Limb (tissue), 2 donors: Measurements from ENCODE around the gene SARS2.
"Not testable (repeated sequence)": the region's sequence is repeated elsewhere in the genome, so short reads cannot be mapped to it uniquely, and the experiment has no call there.

ENCODE experiments used
- DNase-seq, 2 donors: peaks; one replicate each; pipeline ENCODE4 v3.0.0-alpha.2; 2016; ENCODE audit errors: extremely low spot score in 2 of 2

Gene SARS2

DNA sequence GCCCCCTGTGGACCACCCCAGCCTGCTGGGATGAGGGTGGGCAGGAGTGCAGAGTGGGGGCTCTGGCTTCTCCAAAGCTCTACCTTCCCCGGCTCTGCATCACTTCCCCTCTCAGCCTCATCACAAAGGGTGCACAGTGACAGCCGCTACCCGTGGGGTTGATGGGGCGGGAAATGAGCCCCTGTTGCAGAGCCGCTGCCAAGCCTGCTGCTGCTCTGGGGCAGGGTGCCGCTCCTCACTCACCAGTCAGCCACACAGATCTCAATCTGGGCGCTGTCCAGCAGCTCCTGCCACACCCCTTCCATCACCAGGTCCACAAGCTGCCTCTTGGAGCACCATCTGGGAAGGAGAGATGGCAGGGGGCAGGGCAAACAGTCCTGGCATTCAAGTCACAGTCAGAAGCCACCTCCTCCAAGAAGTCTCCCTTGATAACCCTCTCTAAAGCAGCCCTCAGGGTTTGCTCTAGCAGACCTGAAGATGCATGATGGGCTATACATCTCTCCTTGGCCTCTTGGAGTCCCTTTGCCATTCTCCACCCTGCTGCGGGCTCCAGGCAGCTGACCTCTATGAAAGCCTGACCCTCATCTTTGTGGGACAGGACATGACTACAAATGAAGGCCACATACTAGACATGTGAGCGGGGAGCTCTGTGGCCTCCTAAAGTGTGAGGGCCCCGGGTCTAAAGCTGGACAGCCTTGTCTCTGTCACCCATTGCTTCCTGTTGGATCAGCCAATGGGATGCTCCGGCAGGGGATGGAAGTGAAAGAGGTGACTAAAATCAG lies 15.9 kb upstream of the SARS2 start:
- no peak for DNase-seq

DNA sequence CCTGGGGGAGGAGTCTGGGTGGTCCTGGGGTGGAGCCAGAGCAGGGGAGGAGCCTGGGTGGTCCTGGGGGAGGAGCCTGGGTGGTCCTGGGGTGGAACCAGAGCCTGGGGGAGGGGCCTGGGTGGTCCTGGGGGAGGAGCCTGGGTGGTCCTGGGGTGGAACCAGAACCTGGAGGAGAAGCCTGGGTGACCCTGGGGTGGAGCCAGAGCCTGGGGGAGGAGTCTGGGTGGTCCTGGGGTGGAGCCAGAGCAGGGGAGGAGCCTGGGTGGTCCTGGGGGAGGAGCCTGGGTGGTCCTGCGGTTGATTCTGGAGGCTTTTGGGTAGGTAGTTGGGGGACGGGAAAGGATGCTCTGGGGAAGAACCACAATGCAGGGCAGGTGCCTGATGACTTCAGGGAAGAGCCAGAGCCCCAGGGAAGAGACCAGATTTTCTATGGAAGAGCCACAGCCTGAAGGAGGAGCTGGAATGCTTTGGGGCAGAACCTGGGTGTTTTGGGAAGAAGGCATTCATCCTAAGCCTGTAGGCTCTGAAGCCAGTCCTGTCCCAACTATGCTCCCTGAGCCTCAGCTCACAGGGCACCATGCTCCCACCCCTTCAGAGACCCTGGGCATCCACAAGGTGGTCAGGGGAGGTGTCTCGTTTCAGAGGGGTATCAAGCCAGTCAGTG lies 15.1 kb upstream of the SARS2 start:
- DNase-seq: no peak

DNA sequence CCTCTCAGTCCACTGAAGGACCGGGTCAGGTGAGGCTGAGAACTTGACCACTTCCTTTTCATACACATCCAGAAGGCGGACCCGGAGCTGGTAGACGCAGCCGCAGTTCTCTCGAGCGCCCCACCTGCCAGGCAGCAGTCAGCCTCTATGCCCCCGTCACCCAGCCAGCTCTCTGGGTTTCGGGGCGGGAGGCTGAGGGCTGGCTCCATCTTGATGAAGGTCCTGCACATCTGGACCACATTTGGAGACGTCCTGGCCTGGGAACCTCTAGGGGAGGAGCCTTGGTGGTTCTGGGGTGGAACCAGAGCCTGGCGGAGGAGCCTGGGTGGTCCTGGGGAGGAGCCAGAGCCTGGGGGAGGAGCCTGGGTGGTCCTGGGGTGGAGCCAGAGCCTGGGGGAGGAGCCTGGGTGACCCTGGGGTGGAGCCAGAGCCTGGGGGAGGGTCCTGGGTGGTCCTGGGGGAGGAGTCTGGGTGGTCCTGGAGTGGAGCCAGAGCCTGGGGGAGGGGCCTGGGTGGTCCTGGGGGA lies 14.5 kb upstream of the SARS2 start:
- peak in 1 of 2 donors; percentile 55 for DNase-seq

DNA sequence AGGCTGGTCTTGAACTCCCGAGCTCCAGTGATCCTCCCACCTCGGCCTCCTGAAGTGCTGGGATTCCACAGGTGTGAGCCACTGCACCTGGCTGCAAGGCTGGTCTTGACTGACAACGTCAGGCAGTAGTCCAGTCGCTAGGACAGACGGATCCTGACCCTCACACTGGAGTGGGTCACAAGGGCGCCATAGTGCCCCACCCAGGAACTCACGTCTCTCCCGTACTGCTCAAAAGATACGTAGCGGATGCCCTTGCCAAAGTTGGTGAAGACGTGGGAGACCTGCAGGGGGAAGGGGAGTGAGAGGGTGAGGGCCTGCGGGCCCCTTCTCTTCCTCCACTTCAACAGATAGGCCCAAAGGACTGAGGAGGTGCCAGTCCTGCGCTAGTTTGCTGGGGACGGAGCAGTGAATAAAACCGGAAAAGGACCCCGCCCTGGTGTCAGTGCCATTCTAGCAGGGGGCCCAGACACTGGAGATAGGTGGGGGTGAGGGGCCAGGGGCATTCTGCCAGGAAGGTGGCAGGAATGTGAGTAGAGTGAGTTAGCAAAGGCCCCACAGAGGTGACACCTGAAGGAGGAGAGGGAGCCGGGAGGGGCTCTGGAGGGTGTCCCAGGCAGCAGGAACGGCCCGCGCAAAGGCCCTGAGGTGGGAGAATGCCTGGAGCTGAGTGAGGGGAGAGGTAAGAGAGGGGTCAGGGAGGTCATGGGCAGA lies 12.1 kb upstream of the SARS2 start:
- no peak for DNase-seq

DNA sequence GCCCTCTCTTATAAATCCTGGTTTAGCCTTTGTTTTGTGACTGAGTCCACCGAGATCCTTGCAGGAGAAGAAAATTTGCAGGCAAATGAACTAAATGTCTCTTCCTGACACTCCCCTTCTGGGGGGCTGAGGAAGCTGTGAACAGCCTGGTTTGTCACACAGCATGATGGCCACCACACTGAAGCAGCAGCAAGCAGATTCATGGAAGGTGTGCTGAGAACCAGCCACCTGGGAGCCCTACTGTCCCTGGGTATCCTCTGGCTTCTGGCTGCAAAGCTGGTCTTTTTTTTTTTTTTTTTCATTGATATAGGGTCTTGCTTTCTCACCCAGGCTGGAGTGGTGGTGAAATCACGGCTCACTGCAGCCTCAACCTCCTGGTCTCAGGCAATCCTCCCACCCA lies 11.4 kb upstream of the SARS2 start:
- DNase-seq: no peak

DNA sequence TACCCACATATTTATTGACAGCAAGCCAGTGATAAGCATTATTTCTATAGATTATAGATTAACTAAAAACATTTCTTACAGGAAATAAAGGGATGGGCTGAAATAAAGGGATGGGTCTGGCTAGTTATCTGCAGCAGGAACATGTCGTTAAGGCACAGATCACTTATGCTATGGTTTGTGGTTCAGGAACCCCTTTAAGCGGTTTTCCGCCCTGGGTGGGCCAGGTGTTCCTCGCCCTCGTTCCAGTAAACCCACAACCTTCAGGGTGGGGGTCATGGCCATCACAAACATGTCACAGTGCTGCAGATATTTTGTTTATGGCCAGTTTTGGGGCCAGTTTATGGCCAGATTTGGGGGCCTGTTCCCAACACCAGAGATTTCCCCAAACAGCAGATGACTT lies 10.9 kb upstream of the SARS2 start:
- not testable (repeated sequence) for DNase-seq

DNA sequence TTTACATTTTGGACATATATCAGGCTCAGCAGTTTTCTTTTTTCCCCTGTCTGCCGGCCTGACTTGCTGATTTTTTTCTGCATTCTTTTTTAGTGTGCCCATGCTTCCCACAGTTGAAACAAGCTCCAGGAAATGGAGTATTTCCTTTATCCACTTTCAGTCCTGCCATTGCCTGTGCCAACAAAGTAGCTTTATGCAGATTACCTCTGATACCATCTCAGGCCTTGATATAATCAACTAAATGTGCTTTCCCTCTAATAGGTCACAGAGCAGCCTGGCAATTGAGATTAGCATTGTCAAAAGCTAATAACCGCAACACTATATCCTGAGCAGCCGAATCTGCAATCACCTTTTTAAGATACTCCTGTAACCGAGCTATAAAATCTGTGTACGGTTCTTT lies 9.4 kb upstream of the SARS2 start:
- DNase-seq: no peak

DNA sequence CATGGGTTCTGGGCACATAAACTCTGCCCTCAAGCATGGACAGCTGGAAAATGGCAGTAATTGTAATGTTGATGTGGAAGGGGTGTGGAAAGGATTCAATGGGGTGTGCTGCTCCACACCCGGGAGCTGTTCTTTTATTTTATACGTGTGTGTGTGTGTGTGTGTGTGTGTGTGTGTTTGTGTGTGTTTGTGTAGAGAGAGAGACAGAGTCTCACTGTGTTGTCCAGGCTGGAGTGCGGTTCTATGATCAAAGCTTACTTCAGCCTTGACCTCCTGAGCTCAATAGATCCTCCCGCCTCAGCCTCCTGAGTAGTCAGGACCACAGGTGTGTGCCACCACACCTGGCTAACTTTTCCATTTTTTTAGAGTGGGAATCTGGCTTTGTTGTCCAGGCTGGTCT lies 3.0 kb upstream of the SARS2 start:
- DNase-seq: no peak

DNA sequence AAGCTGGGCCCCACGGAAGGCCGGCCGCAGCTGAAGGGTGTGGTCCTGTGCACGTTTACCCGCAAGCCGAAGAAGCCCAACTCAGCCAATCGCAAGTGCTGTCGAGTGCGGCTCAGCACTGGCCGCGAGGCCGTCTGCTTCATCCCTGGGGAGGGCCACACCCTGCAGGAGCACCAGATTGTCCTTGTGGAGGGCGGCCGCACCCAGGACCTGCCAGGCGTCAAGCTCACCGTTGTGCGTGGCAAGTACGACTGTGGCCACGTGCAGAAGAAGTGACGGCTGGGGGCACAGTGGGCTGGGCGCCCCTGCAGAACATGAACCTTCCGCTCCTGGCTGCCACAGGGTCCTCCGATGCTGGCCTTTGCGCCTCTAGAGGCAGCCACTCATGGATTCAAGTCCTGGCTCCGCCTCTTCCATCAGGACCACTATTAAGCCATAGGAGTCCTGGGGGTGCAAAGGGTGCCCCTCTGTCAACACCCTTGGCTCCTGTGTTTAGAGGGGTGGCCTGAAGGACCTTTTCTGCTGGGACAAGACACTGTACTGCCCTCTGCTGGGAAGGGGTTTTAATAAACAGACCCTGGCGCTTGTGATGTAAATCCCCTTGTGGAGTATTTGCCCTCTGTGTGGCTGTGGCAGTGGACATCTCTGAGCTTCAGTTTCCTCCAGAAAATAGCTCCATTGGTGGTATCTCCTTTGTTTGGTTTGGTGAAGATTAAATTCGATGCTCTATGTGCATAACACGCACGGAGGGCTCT lies 2.0 kb upstream of the SARS2 start:
- DNase-seq: no peak

DNA sequence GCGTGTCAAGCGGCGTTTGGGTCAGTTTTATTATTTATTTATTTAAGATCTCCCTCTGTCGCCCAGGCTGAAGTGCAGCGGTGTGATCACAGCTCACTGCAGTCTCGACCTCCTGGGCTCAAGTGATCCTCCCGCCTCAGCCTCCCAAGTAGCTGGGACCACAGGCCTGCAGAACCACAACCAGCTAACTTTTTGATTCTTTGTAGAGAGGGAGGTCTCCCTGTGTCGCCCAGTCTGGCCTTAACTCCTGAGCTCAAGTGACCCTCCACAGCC lies 894 bp upstream of the SARS2 start:
- no peak for DNase-seq

DNA sequence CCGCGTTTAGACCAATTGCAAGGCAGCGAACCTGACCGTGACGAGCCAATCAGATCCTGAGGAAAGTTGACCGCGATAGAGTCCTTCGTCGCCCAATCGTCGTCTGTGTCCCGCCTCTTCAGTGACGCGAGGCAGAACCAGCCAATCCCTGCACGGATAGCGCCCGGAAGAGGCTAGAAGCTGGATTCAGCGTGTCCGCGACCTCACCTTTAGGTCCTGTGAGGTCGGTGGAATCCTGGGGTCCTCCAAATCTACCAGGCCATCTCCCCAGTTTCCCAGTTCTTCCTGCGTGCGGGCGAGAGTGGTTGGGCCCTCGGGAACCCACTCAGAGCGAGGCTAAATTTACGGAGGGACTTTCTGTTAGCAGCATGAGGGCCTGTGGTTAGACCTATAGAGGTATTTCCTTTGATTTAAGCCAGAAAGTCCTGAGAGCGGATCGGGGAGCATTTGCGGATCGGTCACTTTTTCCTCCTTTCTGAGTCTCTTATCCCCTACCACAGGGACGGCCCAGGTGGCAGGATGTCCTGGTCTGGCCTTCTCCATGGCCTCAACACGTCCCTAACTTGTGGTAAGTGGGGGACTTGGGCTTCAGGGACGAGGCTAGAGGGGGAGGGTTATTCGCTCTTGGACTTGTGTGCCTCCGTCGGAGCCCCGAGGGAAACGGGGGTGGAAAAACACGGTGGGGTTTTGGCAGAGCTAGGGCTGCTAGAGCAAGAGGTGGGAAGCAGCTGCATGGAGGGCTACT lies 385 bp upstream of the SARS2 start, which contains the start of gene MRPS12:
Gene MRPS12, plus strand, starts transcription at position 169 of the 745 bp plus-strand sequence. Its CDS starts 351 bp downstream, at position 520.
- peak in 1 of 2 donors; percentile 99 for DNase-seq

DNA sequence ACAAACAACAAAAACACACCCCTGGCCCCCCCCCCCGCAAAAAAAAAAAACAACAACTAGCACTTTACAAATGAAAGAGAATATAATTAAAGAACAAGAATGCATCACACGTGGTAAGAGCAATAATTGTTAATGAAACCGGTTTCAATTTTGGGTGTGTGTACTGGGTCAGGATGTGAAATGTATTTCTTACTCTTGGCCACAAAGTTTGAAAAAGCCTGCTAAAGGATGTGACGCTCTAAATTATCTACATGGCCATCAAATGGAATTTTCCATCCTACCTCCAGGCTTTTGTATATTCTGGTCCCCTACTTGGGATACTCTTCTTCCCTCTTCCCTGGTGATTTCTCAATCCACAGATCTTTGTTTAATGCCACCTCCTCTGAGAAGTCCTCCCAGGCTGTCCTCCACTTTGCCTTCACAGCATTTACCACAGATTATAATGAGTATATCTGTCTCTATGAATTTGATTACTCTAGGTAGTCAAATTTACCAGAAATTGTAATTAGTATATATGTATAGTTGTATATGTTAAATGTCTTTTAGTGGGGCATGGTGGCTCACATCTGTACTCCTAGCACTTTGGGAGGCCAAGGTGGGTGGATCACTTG lies 2.1 kb downstream of the SARS2 start:
- DNase-seq: no peak

DNA sequence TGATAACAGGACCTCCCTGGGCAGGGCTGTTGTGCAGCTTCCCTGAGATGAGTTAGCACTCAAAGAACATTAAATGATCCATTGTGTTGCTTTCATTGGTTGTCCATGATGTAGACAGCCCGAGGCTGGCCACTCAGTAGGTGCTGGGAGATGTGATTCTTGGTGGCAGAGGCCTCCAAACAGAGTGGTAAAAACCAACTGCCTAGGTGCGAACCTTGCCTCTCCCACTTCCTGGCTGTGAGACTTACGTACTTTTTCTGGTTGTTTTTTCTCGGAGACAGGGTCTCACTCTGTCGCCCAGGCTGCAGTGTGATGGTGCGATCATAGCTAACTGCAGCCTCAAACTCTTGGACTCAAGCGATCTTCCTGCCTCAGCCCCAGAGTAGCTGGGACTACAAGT lies 6.2 kb downstream of the SARS2 start:
- DNase-seq: no peak

DNA sequence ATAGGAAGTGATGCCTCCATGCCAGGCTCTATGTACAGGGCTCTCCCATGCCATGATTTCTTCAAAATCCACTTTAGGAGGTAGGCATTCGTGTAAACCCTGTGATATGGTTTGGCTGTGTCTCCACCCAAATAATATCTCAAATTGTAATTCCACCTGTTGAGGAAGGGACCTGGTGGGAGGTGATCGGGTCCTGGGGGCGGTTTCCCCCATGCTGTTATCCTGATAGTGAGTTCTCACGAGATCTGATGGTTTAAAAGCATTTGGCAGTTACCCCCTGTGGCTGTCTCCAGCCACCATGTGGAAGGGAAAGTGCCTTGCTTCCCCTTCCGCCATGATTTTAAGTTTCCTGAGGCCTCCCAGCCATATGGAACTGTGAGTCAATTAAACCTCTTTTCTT lies 8.1 kb downstream of the SARS2 start:
- no peak for DNase-seq

DNA sequence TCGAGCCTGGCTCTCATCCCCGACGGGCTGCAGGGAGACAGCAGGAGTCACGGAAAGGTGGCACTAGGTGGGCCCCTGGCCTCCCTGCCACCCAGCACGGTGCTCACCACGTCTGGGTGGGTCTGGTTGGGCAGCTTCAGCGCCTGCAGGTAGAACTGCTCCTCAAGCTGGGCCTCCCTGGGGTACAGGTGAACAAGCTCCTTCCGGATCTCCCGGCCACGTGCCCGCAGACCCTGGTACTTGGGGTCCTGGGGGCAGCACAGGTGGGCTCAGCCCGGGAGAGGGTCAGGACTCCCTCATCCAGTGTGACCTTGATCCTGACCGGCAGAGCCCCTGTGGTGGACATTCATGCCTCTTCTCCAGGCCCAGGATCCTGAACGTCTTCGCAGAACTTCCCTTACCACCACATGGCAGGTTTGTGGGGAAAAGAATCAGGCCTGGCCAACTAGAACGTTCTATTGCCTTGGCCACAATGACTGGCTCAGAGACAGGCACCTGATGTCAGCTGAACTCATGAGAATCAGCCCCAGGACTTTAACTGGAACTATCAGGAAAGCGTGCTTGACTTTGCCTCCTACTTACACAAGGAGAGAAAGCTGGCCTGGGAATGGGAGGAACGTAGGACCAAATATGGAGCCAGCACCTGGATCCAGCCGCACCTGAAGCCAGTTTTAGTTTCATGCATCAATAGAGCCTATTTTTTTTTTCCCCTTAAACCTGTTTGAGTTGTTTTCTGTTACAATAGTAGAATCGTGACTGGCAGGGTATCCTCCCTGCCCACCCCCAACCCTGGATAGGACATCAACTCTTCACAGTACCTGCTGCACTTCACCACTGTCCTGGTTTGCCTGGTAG lies 8.9 kb downstream of the SARS2 start:
- no peak for DNase-seq

DNA sequence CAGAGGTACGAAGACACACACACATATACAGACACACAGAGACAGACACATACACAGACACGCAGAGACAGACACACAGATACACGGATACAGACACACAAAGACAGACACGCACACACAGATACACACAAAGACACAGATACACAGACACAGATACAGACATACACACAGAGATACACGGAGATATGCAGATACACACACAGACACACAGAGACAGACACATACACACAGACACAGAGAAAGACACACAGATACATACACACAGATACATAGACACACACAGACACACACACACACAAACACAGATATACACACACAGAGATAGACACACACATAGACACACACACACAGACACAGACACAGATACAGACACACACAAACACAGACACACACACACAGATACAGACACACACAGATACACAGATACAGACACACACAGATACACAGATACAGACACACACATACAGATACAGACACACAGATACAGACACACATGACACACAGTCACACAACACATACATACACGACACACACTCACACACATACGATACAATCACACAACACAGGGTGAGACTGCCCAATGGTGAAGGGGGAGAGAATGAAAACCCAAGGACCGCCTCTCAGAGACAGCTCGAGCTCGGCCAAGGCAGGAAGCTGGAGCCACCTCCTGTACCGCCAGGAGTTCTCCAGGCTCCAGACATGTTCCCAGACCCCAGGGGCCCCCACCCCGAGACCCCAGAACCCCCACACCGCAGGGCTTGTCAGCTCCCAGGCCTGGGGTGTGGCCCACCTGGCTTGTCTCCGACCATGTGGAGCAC lies 9.8 kb downstream of the SARS2 start:
- DNase-seq: no peak

DNA sequence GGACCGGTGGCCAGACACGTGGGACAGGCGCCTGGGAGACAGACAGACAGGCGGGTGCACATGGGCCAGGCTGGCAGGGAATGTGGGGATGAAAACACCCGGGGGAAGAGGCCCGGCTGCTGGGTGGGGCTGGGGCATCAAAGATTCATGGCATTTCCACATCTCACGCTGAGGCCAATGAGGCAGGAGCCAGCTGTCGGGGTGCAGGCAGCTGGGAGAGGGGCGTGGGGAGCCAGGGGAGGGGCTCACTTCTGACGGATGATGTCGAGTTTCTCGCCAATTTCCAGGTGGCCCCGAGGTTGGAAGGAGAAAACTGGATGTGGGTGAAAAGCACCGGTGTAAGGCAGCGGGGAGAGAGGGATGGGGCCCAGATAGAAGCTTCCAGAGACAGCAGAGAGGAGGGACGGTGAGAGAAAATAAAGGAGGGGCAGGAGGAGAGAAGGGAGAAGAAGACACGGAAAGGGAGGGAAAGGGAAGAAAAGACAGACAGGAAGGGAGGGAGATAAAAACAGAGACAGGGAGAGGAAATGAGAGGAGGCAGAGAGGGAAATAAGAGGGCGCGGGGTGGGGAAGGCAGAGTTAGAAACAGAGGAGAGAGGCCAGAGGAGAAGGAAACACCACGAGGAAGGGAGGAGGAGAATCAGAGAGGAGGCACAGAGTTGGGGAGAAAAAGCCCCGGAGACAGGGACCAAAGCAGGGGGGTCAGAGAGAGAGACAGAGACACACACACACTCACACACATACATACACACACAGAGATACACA lies 10.5 kb downstream of the SARS2 start:
- DNase-seq: no peak

DNA sequence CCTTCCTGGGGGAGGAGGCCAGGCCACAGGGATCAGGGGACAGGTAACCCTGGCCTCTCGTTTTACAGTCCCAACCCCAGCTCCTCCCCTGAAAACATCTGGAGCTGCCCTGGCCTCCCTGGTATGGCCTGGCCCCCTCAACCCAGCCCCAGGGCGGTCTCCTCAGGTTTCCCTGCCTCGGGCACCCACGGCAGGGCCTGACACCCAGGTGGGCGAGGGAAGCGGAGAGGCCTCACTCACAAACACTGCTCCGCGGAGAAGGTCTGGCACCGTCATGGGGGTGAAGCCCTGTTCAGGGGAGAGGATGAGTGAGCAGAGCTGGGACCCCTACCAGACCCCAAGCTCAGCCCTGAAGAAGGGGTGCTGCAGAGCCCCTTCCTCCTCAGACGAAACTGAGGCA lies 12.0 kb downstream of the SARS2 start:
- DNase-seq: no peak
